ENCODE results near the gene PPP2R2D.

PPP2R2D gene

GRCh38 chr10:131977323-131978096 lies 76.7 kb downstream of the PPP2R2D start:
- TF ChIP-seq CTCF (IDR thresholded peaks at IDR 0.05; ENCODE audit: insufficient read depth, low read length, poor library complexity, severe bottlenecking): no peak
- no peak overlapping the region for H3K4me3 ChIP-seq (replicated peaks; ENCODE audit: low read depth, low read length)
- H3K36me3 ChIP-seq (ENCODE audit: control insufficient read depth, insufficient read depth, low read length): peaks cover 2% of the 10 kb centered on the region
- DNase-seq (ENCODE audit: extremely low read depth, insufficient read length): no peak
- H3K27me3 ChIP-seq (replicated peaks; ENCODE audit: control insufficient read depth, insufficient read depth, low read length): no peaks in the 10 kb centered on the region

GRCh38 chr10:131978366-131978765 lies 77.6 kb downstream of the PPP2R2D start:
- DNase-seq (ENCODE audit: extremely low read depth, insufficient read length): no peak
- TF ChIP-seq CTCF (IDR thresholded peaks at IDR 0.05; ENCODE audit: insufficient read depth, low read length, poor library complexity, severe bottlenecking): no peak
- H3K4me3 ChIP-seq (replicated peaks; ENCODE audit: low read depth, low read length): no peak overlapping the region
- H3K27me3 ChIP-seq (replicated peaks; ENCODE audit: control insufficient read depth, insufficient read depth, low read length): no peaks in the 10 kb centered on the region
- H3K36me3 ChIP-seq (ENCODE audit: control insufficient read depth, insufficient read depth, low read length): peaks cover 2% of the 10 kb centered on the region

- no peak for DNase-seq (ENCODE audit: extremely low read depth, insufficient read length)
- Histone ChIP-seq H3K27me3 (replicated peaks; ENCODE audit: control insufficient read depth, insufficient read depth, low read length) (no peaks in the 10 kb centered on the region), H3K4me3 (replicated peaks; ENCODE audit: low read depth, low read length) (no peak overlapping the region), H3K36me3 (ENCODE audit: control insufficient read depth, insufficient read depth, low read length) (0 out of 2 replicates have a peak, but pooled peaks cover 1% of the 10 kb centered on the region)
- TF ChIP-seq CTCF (IDR thresholded peaks at IDR 0.05; ENCODE audit: insufficient read depth, low read length, poor library complexity, severe bottlenecking): no peak
Observed at GRCh38 chr10:131978851-131979250, 78.0 kb downstream of the PPP2R2D start.

GRCh38 chr10:131979336-131979735 lies 78.5 kb downstream of the PPP2R2D start:
- Histone ChIP-seq H3K4me3 (replicated peaks; ENCODE audit: low read depth, low read length) (peak overlapping the region; percentile 86), H3K36me3 (ENCODE audit: control insufficient read depth, insufficient read depth, low read length) (no peaks in the 10 kb centered on the region), H3K27me3 (replicated peaks; ENCODE audit: control insufficient read depth, insufficient read depth, low read length) (no peaks in the 10 kb centered on the region)
- TF ChIP-seq CTCF (IDR thresholded peaks at IDR 0.05; ENCODE audit: insufficient read depth, low read length, poor library complexity, severe bottlenecking): no peak
- DNase-seq (ENCODE audit: extremely low read depth, insufficient read length): no peak

- peak overlapping the region; percentile 86 for H3K4me3 ChIP-seq (replicated peaks; ENCODE audit: low read depth, low read length)
Observed at GRCh38 chr10:131979821-131980270, 79.0 kb downstream of the PPP2R2D start.

More at GRCh38 chr10:131979821-131980270, 79.0 kb downstream of the PPP2R2D start:
- TF ChIP-seq CTCF (IDR thresholded peaks at IDR 0.05; ENCODE audit: insufficient read depth, low read length, poor library complexity, severe bottlenecking): no peak
- Histone ChIP-seq H3K27me3 (replicated peaks; ENCODE audit: control insufficient read depth, insufficient read depth, low read length) (no peaks in the 10 kb centered on the region), H3K36me3 (ENCODE audit: control insufficient read depth, insufficient read depth, low read length) (no peaks in the 10 kb centered on the region)
- DNase-seq (ENCODE audit: extremely low read depth, insufficient read length): no peak

Measured in GM06990 (cell line).